ENCODE data around the gene SLC22A15. TPM values are rescaled to one million over a fixed set of nuclear protein-coding genes. Genes with fewer than 3 reads are reported as not detected.

SLC22A15 gene
- total and polyA plus RNA-seq, 7 donors = 0.09 to 1.0 (median 0.39) TPM

DNA sequence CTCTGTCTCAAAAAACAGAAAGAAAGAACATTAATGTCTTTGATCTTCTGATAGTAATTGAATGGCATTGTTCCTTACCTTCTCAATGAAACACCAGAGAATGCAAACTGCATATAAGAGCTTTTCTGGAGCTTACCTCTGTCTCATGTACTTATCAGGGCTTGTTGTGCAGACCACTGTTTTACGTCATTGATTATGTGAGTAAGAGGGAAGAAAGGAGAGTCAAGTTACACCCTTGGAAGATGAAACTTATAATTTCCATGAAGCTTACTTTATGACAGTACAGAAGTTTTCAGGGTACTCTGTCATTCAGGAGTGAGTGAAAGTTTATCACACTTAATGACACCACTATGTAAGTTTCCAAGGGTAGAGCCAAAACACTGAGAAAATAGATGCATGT, 85.9 kb downstream of the SLC22A15 start:
- intact Hi-C loops (cut with DNase I) = no loop called here
- Histone ChIP-seq H3K4me1 (no peaks in the 10 kb centered on the region), H3K36me3 (ENCODE audit: insufficient read depth in 1 of 2, low read depth in 1 of 2) (no peaks in the 10 kb centered on the region), H3K27me3 (ENCODE audit: insufficient read depth in 3 of 3, low read length in 2 of 3) (no peaks in the 10 kb centered on the region), H3K9me3 (peaks cover 14% of the 10 kb centered on the region), H3K27ac (no peak overlapping the region), H3K4me3 (no peak overlapping the region)
- ATAC-seq = no peak
- TF ChIP-seq, protein P1, sequence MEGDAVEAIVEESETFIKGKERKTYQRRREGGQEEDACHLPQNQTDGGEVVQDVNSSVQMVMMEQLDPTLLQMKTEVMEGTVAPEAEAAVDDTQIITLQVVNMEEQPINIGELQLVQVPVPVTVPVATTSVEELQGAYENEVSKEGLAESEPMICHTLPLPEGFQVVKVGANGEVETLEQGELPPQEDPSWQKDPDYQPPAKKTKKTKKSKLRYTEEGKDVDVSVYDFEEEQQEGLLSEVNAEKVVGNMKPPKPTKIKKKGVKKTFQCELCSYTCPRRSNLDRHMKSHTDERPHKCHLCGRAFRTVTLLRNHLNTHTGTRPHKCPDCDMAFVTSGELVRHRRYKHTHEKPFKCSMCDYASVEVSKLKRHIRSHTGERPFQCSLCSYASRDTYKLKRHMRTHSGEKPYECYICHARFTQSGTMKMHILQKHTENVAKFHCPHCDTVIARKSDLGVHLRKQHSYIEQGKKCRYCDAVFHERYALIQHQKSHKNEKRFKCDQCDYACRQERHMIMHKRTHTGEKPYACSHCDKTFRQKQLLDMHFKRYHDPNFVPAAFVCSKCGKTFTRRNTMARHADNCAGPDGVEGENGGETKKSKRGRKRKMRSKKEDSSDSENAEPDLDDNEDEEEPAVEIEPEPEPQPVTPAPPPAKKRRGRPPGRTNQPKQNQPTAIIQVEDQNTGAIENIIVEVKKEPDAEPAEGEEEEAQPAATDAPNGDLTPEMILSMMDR (IDR thresholded peaks at IDR 0.05) = no peak
- DNase-seq = no peak
- 36 to 47% (median 45%) methylated on average over 1 of the region's 1 CpG for WGBS, 3 donors

GRCh38 chr1:116064616-116065015, 88.3 kb downstream of the SLC22A15 start:
- Histone ChIP-seq H3K36me3 (ENCODE audit: insufficient read depth in 1 of 2, low read depth in 1 of 2) (no peaks in the 10 kb centered on the region), H3K27me3 (ENCODE audit: insufficient read depth in 3 of 3, low read length in 2 of 3) (no peaks in the 10 kb centered on the region), H3K27ac (no peak overlapping the region), H3K4me3 (no peak overlapping the region), H3K4me1 (no peaks in the 10 kb centered on the region), H3K9me3 (no peaks in the 10 kb centered on the region)
- ATAC-seq (no peak), DNase-seq (no peak)
- TF ChIP-seq, protein P1 (IDR thresholded peaks at IDR 0.05) = no peak
- 81 to 87% (median 85%) methylated on average over 2 of the region's 2 CpGs for WGBS, 3 donors
- intact Hi-C loops (cut with DNase I) = no loop called here

DNA sequence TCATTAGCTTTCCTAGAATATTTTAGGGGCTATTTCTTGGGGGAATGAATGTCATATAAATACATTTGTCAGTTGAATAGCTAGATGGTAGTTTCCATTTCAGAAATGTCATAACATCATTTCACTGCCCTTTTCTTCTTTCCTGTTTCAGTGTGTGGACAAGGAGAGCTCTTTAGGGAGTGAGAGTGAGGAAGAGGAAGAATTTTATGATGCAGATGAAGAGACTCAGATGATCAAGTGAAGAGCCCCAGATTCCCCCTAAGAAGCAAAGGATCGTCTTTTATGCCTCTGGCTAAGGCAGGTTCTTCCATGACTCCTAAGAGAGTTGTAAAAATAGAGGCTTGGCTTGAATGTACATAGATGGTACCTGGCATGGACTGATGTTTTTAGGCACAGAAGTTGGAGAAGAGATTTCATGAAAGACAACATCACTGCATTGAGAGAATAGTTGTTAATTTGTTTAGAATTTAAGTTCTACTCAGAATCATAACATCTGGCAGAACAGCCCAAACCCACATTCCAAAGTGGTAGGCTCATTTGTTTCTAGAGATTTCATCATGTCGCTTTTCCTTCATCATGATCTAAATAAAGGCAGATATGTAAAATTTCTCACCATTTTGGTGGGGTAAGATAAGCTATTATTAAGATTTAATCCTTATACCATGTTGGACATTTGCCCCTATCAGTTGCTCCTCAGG, 90.7 kb downstream of the SLC22A15 start:
- Histone ChIP-seq H3K9me3 (no peaks in the 10 kb centered on the region), H3K27me3 (ENCODE audit: insufficient read depth in 3 of 3, low read length in 2 of 3) (no peaks in the 10 kb centered on the region), H3K36me3 (ENCODE audit: insufficient read depth in 1 of 2, low read depth in 1 of 2) (no peaks in the 10 kb centered on the region), H3K4me1 (no peaks in the 10 kb centered on the region), H3K27ac (peak overlapping the region; percentile 18), H3K4me3 (no peak overlapping the region)
- 23 to 36% (median 30%) methylated on average over 2 of the region's 2 CpGs for WGBS, 3 donors
- ATAC-seq (peak in 1 of 4 donors; percentile 61), DNase-seq (no peak)
- intact Hi-C loops (cut with DNase I) = no loop called here
- TF ChIP-seq, protein P1 (IDR thresholded peaks at IDR 0.05) = no peak

GRCh38 chr1:116067566-116067890, 91.2 kb downstream of the SLC22A15 start:
- no peak overlapping the region for H3K4me3 ChIP-seq
- ATAC-seq = peak in 3 of 4 donors; percentile 47 to 77 (median 70)
- TF ChIP-seq, protein P1 (IDR thresholded peaks at IDR 0.05) = no peak
- intact Hi-C loops (cut with DNase I) = no loop called here
- DNase-seq = peak; percentile 43 to 50
- H3K9me3 ChIP-seq = no peaks in the 10 kb centered on the region
- no peaks in the 10 kb centered on the region for H3K27me3 ChIP-seq (ENCODE audit: insufficient read depth in 3 of 3, low read length in 2 of 3)
- peak overlapping the region; percentile 18 for H3K27ac ChIP-seq
- no peaks in the 10 kb centered on the region for H3K4me1 ChIP-seq
- H3K36me3 ChIP-seq (ENCODE audit: insufficient read depth in 1 of 2, low read depth in 1 of 2) = no peaks in the 10 kb centered on the region
- WGBS, 3 donors = 21 to 24% (median 22%) methylated on average over 2 of the region's 2 CpGs

DNA sequence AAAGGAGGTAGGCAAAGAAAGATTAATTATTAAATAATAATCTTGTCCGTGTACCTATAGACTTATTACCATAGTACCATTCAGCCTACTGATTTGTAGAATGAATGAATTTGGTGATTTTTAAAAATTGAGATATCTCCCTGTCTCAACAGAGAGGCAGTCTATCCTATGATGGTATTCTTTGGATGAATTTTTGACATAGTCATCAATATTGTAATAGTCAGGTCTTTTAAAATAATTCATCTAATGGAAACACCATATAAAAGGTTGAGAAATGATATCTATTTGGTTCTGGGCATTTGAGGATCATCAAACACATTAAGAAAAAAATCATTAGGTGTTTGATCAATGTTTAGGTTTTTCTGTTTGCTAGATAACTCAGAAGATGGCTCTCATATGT, 99.3 kb downstream of the SLC22A15 start:
- 0% methylated on average over 1 of the region's 1 CpG for WGBS, 3 donors
- Histone ChIP-seq H3K4me3 (no peak overlapping the region), H3K27ac (no peak overlapping the region), H3K27me3 (ENCODE audit: insufficient read depth in 3 of 3, low read length in 2 of 3) (no peaks in the 10 kb centered on the region), H3K4me1 (no peaks in the 10 kb centered on the region), H3K36me3 (ENCODE audit: insufficient read depth in 1 of 2, low read depth in 1 of 2) (no peaks in the 10 kb centered on the region), H3K9me3 (no peaks in the 10 kb centered on the region)
- DNase-seq (no peak), ATAC-seq (no peak)
- intact Hi-C loops (cut with DNase I) = no loop called here
- TF ChIP-seq, protein P1 (IDR thresholded peaks at IDR 0.05) = no peak
